Fibroblast of peridontal ligament (primary cell): ENCODE results near the gene FTO.

Experiments used
- DNase-seq: peaks from one replicate; pipeline ENCODE4 v3.0.0-alpha.2; 2010; ENCODE audit errors: extremely low read depth

FTO gene

DNA sequence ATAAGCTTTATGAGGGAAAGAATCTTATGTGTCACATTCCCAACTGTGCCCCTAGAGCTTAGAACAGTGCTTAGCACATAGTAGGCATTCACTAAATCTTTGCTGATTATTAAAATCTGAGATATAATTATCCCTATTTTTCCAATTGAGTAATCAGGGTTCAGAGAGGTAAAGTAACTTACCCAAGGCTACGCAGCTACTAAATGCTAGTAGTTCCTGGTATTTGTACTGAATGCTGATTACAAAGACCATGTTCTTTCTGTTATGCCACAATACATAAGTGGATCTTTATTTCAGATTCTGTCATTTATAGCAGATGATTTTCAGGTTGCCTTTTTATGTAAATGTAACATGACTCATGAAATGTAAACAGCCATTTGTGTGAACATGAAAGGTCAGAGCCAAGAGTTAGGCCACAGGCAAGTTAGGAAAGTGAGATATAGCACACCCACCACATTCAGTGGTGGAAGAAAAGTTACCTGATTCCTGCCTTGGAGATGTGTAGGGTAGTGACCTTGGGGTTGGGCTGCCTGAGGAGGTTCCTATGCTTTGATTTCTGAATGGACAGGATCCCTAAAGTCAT is 77.2 kb downstream of the FTO start:
- DNase-seq, result no peak

- no peak for DNase-seq
Observed at GRCh38 chr16:53782148-53782547, 78.2 kb downstream of the FTO start.

- no peak for DNase-seq
Observed at GRCh38 chr16:53784291-53784690, 80.3 kb downstream of the FTO start.

DNA sequence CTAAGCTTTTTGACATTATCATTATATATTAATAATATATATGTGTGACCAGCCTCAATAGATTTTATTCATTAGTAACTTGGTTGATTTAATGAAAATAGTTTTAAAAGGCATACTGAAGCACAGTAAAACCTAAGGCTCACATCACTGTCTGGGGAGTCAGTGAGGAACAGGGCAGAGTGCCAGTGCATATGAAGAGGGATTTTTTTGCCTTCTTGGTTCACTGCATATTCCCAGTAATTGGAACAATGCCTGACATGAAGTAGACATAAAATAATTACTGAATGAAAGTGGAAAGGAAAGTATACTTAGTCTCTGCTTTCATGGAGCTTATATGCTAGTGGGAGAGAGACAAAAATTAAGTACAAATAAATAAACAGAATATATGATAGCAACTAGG is 81.1 kb downstream of the FTO start:
- peak; percentile 77 for DNase-seq

GRCh38 chr16:53785916-53786315 is 82.0 kb downstream of the FTO start:
- no peak for DNase-seq

GRCh38 chr16:53787423-53787822 is 83.5 kb downstream of the FTO start:
- no peak for DNase-seq

- peak; percentile 88 for DNase-seq
Observed at GRCh38 chr16:53789137-53789536, 85.2 kb downstream of the FTO start.

- no peak for DNase-seq
Observed at GRCh38 chr16:53792161-53792951, 88.4 kb downstream of the FTO start.

GRCh38 chr16:53803451-53803850 is 99.5 kb downstream of the FTO start:
- DNase-seq, result no peak

- no peak for DNase-seq
Observed at GRCh38 chr16:53803998-53804397, 100.0 kb downstream of the FTO start.

GRCh38 chr16:53804467-53804866 is 100.5 kb downstream of the FTO start:
- no peak for DNase-seq

- DNase-seq, result no peak
Observed at GRCh38 chr16:53805113-53805512, 101.2 kb downstream of the FTO start.

DNA sequence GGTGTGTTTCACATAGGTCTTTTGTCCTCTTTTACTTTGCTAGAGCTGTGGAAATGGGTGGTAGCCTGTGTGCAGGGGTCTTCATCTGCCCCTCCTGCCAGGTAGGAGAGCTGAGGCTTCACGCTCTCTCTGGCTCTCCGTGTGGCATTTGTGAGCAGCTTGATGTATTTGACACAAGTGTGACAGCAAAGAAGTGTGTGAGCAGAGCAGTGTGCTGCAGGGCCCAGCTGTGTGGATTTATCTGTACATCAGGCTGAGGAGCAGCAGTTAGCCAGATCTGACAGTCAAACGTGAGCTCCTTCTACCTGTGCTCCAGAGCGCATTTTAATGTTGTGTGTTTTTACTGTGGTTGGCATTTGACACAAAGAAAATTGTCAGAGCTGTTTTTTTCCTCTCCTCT is 101.8 kb downstream of the FTO start:
- DNase-seq, result no peak

DNA sequence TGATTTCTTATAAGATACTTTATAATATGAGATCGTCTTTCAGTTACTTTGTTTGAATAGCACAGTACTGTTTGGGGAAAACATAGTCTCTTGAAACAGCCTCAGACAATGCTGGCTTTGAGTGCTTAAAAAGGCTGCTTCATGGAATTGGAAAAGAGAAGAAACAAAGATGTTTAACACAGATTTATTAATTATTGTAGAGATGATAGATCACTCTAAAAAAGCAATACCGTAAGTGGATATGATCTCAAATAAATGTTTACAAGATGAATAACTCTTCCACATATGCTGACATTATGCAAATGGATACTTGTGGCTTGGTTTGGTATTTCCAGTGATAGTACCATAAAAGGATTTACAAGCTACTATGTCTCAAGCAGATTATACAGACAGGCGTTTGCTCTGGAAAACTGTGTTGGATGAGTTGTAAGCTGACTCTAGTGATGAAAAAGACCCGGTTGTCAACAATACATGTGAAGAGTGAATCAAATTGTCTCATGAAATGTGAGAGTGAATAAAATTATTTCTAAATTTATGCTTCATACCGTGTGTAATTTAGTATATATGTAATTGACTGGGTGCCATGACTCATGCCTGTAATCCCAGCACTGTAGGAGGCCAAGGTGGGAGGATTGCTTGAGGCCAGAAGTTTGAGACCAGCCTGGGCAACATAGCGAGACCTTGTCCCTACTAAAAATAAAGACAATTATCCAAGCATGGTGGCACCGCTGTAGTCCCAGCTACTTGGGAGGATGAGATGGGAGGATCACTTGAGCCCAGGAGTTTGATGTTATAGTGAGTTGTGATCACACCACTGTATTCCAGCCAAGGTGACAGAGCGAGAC is 105.4 kb downstream of the FTO start:
- peak; percentile 94 for DNase-seq

DNA sequence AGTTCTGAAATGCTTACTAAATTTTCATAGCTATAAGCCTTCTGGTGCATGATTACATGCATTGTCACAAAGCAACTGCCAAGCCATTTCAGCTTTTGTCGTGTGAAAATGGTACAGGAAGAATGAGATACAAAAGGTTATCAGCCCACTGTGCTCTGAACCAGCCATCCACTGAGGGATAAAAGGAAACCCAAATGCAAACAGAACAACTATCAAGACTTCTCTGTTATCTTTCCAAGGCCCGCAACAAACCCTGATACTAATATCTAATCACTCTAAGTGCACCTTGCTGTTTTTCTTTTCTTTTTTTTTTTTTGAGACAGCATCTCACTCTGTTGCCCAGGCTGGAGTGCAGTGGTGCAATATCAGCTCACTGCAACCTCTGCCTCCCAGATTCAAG is 109.0 kb downstream of the FTO start:
- DNase-seq, result no peak

DNA sequence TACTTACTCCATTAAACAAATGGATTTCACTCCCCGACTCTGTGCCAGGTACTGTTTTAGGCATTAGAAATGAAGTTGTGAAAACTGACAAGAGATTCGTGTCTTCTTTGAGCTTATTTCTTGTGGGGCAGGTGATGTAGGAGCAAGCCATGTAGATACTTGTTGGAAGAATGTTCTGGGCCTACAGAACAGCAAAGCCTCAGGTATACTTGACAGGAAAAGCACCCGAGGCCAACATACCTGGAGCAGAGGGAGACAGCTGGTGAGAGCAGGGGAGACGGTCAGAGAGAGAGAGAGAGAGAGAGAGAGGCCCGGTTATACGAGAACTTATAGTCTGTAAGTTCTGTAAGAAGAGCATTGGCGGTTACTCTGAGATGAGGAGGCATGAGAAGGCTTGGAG is 110.8 kb downstream of the FTO start:
- DNase-seq, result no peak

GRCh38 chr16:53816211-53816836 is 112.4 kb downstream of the FTO start:
- peak; percentile 34 for DNase-seq

- DNase-seq, result peak; percentile 94
Observed at GRCh38 chr16:53817117-53817755, 113.3 kb downstream of the FTO start.

DNA sequence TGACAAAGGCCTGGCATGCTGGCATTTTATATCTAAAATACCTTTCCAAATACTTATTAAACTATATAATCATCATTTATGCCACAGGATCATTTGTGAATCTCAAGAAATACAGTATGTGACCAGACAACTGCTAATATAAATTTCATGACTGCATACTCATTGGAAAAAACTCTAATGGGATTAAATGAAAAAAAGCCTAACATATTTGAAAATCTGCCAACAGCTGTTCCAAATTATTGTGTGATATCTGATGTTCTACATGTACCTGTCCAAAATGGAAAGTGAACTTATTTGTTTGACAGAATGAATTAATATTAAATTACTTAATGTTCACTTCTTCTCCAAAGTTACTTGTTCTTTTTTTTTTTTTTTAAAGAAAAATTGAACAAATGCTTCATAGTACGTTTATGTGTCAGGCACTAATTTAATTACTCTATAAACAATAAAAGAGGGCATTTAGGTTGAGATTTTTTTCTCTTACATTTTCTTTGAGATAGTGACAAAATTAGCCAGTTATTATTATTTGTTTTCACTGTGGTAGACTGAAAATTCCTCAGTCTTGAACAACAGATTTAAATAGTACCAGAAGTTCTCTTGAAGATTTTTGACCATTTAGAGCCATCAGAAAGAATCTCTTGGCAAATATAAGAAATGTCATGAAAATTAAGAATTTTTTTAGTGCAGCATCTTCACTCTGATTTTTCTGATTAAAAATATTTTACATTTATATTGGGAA is 114.0 kb downstream of the FTO start:
- peak; percentile 42 for DNase-seq

- peak; percentile 39 for DNase-seq
Observed at GRCh38 chr16:53821487-53821886, 117.5 kb downstream of the FTO start.
